Tracheal epithelial cell (primary cell): ENCODE measurements around the gene PCAT6. TPM values are rescaled to one million over a fixed set of nuclear protein-coding genes. Genes with fewer than 3 reads are reported as not detected.

ENCODE experiments used
- total RNA-seq: library from RNA; depleted of rRNA; stranded (reverse); fragments of >200 nt; gene quantifications from 2 replicates; pipeline ENCODE4 v1.2.1, GENCODE V29; 2014

Gene PCAT6
- total RNA-seq, result 0.24 TPM in 1 of 2 replicates, not detected in the other

DNA sequence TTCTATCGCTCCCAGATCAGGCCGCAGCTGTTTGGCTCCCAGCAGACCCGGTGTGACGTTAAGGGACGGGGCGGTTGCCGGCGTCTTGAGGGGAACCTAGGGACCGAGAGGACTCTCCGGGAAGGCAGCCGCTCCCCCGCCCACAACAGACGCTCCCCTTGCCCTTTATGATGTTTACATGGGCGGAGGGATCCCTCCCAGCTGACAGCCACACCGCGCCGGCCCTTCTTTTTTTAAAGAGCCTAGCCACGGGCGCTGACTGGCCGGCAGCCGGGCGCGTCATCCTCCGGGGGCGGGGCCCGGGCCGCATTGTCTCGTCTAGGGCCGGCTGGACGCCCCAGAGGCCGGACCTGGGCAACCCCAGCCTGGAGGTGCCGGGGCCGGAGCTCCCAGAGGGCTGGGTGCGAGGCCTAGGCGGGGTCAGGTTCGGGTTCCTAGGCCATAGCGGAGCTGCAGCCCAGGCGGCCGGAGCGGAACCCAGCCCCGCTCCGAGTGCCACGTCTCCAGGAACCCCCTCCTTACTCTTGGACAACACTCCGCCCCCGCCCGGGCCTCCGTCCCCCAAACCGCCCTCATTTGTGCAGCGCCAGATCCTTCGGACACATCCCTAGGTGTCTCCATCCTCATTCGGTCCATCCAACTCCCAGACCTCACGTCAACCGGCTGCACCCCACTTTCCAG, at the start of gene PCAT6:
Gene PCAT6, plus strand, starts transcription at position 340 of the 681 bp plus-strand sequence.

DNA sequence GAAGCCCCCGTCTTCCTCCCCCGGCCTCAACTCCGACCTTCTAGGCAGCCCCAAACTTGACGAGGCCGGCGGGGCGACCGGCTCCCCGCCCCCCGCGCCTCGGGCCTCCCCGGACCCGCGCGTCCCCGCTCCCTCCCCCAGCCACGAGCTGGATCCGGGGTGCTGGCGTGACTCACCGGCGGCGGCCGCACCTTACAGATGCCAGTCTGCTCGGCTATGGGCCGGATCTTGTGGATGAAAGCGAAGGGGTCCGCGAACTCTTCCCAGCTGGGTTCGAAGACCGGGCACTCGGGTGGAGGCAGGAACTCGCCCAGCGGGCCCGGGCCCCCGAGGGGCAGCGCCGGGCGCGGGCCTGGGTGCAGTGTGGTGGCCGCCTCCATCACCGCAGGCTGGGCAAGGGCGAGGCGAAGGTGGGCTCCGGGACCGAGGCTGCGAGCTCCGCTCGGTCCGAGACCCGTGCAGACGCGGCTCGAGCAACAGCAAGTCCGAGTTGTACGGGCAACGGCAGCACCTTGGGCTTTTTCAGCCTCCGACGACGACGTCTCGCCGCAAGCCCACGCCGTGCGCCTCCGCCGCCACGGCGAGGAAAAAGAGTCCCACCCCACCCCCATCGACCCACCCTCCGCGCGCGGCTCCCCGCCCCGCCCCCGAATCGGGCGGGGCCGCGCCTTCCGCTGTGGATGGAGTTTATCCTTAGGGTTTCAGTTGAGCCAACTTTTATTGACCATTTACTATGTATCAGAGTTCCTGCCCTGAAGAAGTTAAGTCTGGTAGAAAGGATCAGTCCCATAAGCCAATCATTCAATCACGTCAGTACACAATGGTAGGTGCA, 2.6 kb upstream of the PCAT6 start, which contains the start of gene KDM5B:
Gene KDM5B, minus strand, starts transcription at position 496 of the 832 bp plus-strand sequence. Its CDS starts 116 bp downstream, at position 380.

Other genes with a start within 250 kb of the PCAT6 start
- under 0.01 TPM in 1 of 2 replicates, not detected in the other for gene SYT2, start 100.5 kb upstream of the PCAT6 start, total RNA-seq
- gene KDM5B, start 2.5 kb upstream of the PCAT6 start, total RNA-seq, result 94.4 and 113 TPM in 2 replicates
- 3.2 and 5.5 TPM in 2 replicates for gene RABIF, start 78.2 kb downstream of the PCAT6 start, total RNA-seq
- gene KLHL12, start 116.3 kb downstream of the PCAT6 start, total RNA-seq, result 31.1 and 42.8 TPM in 2 replicates
- gene ADIPOR1, start 147.4 kb downstream of the PCAT6 start, total RNA-seq, result 162 and 186 TPM in 2 replicates
- 100.0 and 208 TPM in 2 replicates for gene CYB5R1, start 156.3 kb downstream of the PCAT6 start, total RNA-seq
- gene TMEM183A, start 196.4 kb downstream of the PCAT6 start, total RNA-seq, result 117 and 139 TPM in 2 replicates
- gene PPFIA4, start 215.5 kb downstream of the PCAT6 start, total RNA-seq, result 0.64 and 14.0 TPM in 2 replicates